Suprapubic skin (tissue), 3 donors: ENCODE measurements around the gene CSNK1G2.

Experiments
- EP300 ChIP-seq: sonication (generic); formaldehyde crosslinking; IDR thresholded peaks from one replicate; pipeline ENCODE4 v1.6.1; 2017; ENCODE audit warnings: antibody characterized with exemption
- POLR2A ChIP-seq, 2 donors: fragments of 450-650 bp; IDR thresholded peaks; one replicate each; pipeline ENCODE4 v1.6.1; 2017; ENCODE audit warnings: antibody characterized with exemption in 2 of 2, mild to moderate bottlenecking in 2 of 2, moderate library complexity in 2 of 2
- TF ChIP-seq, protein P1 (sequence below), 2 donors: fragments of 200-600 bp in 1 of 2; fragments of 450-650 bp in 1 of 2; sonication (generic) in 1 of 2; IDR thresholded peaks; one replicate each; pipeline ENCODE4 v1.5.1; 2016 to 2019; ENCODE audit warnings: antibody characterized with exemption in 2 of 2, mild to moderate bottlenecking in 1 of 2, moderate library complexity in 1 of 2

DNA sequence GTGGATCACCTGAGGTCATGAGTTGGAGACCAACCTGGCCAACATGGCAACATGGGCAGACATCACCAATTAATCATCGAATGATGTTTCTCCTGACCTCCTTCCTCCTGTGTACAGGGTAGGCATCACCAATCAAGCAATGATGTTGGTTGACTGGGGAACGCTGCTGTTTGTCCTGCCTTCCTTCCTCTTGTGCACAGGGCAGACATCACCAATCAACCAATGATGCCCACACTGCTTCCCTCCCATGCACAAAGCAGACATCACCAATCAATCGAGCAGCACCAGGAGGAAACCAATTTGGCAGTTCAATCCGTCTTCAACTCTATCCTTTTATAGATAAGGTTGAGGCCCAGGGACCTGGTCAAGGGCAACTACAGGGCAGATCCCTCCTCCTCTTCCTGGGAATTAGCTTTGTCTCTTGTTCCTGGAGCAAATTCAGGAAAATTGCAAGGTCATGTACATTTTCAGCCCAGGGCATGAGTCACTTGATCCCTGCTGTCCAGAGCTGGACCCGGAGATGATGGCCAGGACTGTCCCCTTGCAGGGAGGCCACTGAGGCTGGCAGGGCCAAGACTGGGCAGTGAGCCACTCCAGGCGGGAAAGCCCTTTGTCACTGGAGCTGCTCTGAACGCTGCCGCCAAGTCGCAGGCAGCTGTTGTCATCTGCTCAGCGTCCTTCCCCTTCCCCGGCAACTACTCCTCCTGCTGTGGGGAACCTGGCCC is 5.3 kb upstream of the CSNK1G2 start:
- no peak for TF ChIP-seq POLR2A (IDR thresholded peaks at IDR 0.05)
- TF ChIP-seq, protein P1, sequence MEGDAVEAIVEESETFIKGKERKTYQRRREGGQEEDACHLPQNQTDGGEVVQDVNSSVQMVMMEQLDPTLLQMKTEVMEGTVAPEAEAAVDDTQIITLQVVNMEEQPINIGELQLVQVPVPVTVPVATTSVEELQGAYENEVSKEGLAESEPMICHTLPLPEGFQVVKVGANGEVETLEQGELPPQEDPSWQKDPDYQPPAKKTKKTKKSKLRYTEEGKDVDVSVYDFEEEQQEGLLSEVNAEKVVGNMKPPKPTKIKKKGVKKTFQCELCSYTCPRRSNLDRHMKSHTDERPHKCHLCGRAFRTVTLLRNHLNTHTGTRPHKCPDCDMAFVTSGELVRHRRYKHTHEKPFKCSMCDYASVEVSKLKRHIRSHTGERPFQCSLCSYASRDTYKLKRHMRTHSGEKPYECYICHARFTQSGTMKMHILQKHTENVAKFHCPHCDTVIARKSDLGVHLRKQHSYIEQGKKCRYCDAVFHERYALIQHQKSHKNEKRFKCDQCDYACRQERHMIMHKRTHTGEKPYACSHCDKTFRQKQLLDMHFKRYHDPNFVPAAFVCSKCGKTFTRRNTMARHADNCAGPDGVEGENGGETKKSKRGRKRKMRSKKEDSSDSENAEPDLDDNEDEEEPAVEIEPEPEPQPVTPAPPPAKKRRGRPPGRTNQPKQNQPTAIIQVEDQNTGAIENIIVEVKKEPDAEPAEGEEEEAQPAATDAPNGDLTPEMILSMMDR (IDR thresholded peaks at IDR 0.05), result no peak
- TF ChIP-seq EP300, result no peak
